ENCODE results near the gene EML4. TPM values are rescaled to one million over a fixed set of nuclear protein-coding genes. Genes with fewer than 3 reads are reported as not detected.
A peak's percentile ranks its signal among the peaks of the same experiment; 100 is the strongest.

Gene EML4
- total and polyA plus RNA-seq, 2 of the 13 experiments (the other 11 are each of a cell fraction or from before 2014, with no cell fraction given) = 243 to 476 TPM

DNA sequence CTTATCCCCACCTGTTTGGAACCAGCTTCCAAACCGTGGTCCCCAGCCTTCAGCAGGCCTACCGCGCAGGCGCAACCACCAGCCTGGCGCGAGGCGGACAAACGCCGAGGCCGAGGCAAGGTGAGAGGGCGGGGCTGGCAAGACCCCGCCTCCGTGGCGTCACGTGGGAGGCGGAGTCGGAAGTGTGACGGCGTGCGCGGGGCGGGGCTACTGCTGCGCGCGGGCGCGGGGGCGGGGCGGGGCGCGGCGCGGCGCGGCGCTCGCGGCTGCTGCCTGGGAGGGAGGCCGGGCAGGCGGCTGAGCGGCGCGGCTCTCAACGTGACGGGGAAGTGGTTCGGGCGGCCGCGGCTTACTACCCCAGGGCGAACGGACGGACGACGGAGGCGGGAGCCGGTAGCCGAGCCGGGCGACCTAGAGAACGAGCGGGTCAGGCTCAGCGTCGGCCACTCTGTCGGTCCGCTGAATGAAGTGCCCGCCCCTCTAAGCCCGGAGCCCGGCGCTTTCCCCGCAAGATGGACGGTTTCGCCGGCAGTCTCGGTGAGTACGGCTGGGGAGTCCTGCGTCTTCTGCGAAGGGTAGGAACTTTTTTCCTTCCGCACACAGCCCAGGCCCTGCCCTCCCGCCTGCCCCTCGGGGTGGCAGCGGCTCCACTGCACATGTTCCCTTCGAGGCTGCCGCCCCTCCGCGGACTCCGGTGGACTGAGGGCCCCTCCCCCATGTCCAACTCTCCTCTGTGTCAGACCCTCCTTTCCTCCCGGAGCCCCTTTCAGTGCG lies at the start of gene EML4 (continued):
- TF ChIP-seq, protein P1, sequence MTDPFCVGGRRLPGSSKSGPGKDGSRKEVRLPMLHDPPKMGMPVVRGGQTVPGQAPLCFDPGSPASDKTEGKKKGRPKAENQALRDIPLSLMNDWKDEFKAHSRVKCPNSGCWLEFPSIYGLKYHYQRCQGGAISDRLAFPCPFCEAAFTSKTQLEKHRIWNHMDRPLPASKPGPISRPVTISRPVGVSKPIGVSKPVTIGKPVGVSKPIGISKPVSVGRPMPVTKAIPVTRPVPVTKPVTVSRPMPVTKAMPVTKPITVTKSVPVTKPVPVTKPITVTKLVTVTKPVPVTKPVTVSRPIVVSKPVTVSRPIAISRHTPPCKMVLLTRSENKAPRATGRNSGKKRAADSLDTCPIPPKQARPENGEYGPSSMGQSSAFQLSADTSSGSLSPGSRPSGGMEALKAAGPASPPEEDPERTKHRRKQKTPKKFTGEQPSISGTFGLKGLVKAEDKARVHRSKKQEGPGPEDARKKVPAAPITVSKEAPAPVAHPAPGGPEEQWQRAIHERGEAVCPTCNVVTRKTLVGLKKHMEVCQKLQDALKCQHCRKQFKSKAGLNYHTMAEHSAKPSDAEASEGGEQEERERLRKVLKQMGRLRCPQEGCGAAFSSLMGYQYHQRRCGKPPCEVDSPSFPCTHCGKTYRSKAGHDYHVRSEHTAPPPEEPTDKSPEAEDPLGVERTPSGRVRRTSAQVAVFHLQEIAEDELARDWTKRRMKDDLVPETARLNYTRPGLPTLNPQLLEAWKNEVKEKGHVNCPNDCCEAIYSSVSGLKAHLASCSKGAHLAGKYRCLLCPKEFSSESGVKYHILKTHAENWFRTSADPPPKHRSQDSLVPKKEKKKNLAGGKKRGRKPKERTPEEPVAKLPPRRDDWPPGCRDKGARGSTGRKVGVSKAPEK (CRISPR knock-in tag; IDR thresholded peaks at IDR 0.05; ENCODE audit: borderline replicate concordance) = no peak; the same call in 1 of the 2 replicates
- peak; percentile 71 for TF ChIP-seq ZNF776 (CRISPR knock-in tag; IDR thresholded peaks at IDR 0.05)
- peak; percentile 76; the same call in 1 of the 2 replicates for TF ChIP-seq ZNF337 (CRISPR knock-in tag; IDR thresholded peaks at IDR 0.05; ENCODE audit: borderline replicate concordance, low read depth)
- peak; percentile 71 for TF ChIP-seq SRSF1 (optimal IDR thresholded peaks at IDR 0.05; ENCODE audit: low read depth, low read length)
- TF ChIP-seq ZSCAN22 (CRISPR knock-in tag; IDR thresholded peaks at IDR 0.05) = no peak
- TF ChIP-seq ZNF253 (CRISPR knock-in tag; IDR thresholded peaks at IDR 0.05; ENCODE audit: borderline replicate concordance) = no peak; the same call in 1 of the 2 replicates
- peak; percentile 76 to 85; a peak in 3 of 4 replicates for TF ChIP-seq KLF16 (CRISPR knock-in tag; IDR thresholded peaks at IDR 0.05)
- TF ChIP-seq TAF1 (CRISPR knock-in tag; IDR thresholded peaks at IDR 0.05) = peak; percentile 98
- no peak for TF ChIP-seq MZF1 (CRISPR knock-in tag; IDR thresholded peaks at IDR 0.05; ENCODE audit: borderline replicate concordance)
- TF ChIP-seq ZNF782 (CRISPR knock-in tag; IDR thresholded peaks at IDR 0.05; ENCODE audit: borderline replicate concordance) = peak; percentile 90; the same call in 1 of the 2 replicates
- no peak for TF ChIP-seq ZBTB21 (CRISPR knock-in tag; IDR thresholded peaks at IDR 0.05)
- TF ChIP-seq EEA1 (CRISPR knock-in tag; IDR thresholded peaks at IDR 0.05; ENCODE audit: borderline replicate concordance) = no peak
- TF ChIP-seq MAFK (conservative IDR thresholded peaks at IDR 0.05 in 1 of 2, IDR thresholded peaks at IDR 0.05 in 1 of 2; ENCODE audit: low read length in 2 of 2) = no peak
- peak; percentile 96 for TF ChIP-seq ZNF34 (CRISPR knock-in tag; IDR thresholded peaks at IDR 0.05; ENCODE audit: borderline replicate concordance)
- peak; percentile 30 for TF ChIP-seq BCL6 (CRISPR knock-in tag; IDR thresholded peaks at IDR 0.05)
- TF ChIP-seq CEBPB (IDR thresholded peaks at IDR 0.05; ENCODE audit: borderline replicate concordance, low read depth, low read length) = no peak
- TF ChIP-seq, protein P2, sequence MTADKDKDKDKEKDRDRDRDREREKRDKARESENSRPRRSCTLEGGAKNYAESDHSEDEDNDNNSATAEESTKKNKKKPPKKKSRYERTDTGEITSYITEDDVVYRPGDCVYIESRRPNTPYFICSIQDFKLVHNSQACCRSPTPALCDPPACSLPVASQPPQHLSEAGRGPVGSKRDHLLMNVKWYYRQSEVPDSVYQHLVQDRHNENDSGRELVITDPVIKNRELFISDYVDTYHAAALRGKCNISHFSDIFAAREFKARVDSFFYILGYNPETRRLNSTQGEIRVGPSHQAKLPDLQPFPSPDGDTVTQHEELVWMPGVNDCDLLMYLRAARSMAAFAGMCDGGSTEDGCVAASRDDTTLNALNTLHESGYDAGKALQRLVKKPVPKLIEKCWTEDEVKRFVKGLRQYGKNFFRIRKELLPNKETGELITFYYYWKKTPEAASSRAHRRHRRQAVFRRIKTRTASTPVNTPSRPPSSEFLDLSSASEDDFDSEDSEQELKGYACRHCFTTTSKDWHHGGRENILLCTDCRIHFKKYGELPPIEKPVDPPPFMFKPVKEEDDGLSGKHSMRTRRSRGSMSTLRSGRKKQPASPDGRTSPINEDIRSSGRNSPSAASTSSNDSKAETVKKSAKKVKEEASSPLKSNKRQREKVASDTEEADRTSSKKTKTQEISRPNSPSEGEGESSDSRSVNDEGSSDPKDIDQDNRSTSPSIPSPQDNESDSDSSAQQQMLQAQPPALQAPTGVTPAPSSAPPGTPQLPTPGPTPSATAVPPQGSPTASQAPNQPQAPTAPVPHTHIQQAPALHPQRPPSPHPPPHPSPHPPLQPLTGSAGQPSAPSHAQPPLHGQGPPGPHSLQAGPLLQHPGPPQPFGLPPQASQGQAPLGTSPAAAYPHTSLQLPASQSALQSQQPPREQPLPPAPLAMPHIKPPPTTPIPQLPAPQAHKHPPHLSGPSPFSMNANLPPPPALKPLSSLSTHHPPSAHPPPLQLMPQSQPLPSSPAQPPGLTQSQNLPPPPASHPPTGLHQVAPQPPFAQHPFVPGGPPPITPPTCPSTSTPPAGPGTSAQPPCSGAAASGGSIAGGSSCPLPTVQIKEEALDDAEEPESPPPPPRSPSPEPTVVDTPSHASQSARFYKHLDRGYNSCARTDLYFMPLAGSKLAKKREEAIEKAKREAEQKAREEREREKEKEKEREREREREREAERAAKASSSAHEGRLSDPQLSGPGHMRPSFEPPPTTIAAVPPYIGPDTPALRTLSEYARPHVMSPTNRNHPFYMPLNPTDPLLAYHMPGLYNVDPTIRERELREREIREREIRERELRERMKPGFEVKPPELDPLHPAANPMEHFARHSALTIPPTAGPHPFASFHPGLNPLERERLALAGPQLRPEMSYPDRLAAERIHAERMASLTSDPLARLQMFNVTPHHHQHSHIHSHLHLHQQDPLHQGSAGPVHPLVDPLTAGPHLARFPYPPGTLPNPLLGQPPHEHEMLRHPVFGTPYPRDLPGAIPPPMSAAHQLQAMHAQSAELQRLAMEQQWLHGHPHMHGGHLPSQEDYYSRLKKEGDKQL (CRISPR knock-in tag; IDR thresholded peaks at IDR 0.05; ENCODE audit: low read depth) = peak; percentile 13; the same call in 1 of the 2 replicates
- TF ChIP-seq SRY (CRISPR knock-in tag; IDR thresholded peaks at IDR 0.05) = no peak; the same call in 1 of the 2 replicates
- peak; percentile 27; the same call in 1 of the 2 replicates for TF ChIP-seq XBP1 (CRISPR knock-in tag; IDR thresholded peaks at IDR 0.05)
- TF ChIP-seq MAZ (IDR thresholded peaks at IDR 0.05; ENCODE audit: borderline replicate concordance, low read depth, low read length) = no peak; the same call in none of the 2 replicates
- peak; percentile 75 for TF ChIP-seq MAZ (CRISPR knock-in tag; IDR thresholded peaks at IDR 0.05; ENCODE audit: low read depth)
- no peak for TF ChIP-seq ZNF670 (CRISPR knock-in tag; IDR thresholded peaks at IDR 0.05; ENCODE audit: borderline replicate concordance)

All from HepG2 (cell line).